Endothelial cell of umbilical vein (primary cell): ENCODE results near the gene WASL. TPM values are rescaled to one million over a fixed set of nuclear protein-coding genes. Genes with fewer than 3 reads are reported as not detected.

ENCODE experiments used
- BruUV-seq: library from RNA; stranded (reverse); fragments of 400-500 nt; replicated peaks from 2 replicates; lab custom pipeline; 2021; lab: Mats Ljungman, UMichigan
- CTCF ChIA-PET: fragments of 300-600, 350-600 bp; sonication (Branson Sonifier 250); formaldehyde crosslinking; loops from one replicate; lab custom pipeline; 2021; ENCODE audit warnings: antibody characterized with exemption, inconsistent platforms; lab: Charles Lee
- POLR2A ChIA-PET: fragments of 300-600, 350-600 bp; sonication (Branson Sonifier 250); formaldehyde crosslinking; loops from one replicate; lab custom pipeline; 2021; ENCODE audit warnings: antibody characterized with exemption, inconsistent platforms; lab: Charles Lee
- DNase-seq: peaks from one replicate; pipeline ENCODE4 v3.0.0-alpha.2; 2011; ENCODE audit warnings: low read depth, low spot score
- FAIRE-seq: peaks from 2 replicates; lab custom pipeline; 2011; peaks lifted over from hg19 to GRCh38; lab: Jason Lieb, UNC
- H2AFZ ChIP-seq: 2 replicates; pipeline ENCODE4 v1.6.0; 2012; ENCODE audit warnings: low read depth, low read length, control low read depth, inconsistent platforms
- H3K27ac ChIP-seq: 2 replicates; pipeline ENCODE4 v1.5.1; 2011; ENCODE audit warnings: low read depth, mild to moderate bottlenecking, control low read depth, low read length, moderate library complexity; ENCODE audit not compliant: insufficient read depth
- H3K27me3 ChIP-seq, 2 experiments: 2 replicates each; pipeline versions ENCODE4 v1.6.0 to v1.6.1; 2011; ENCODE audit warnings: low read length in 2 of 2, mixed read lengths in 1 of 2; ENCODE audit not compliant: control insufficient read depth in 2 of 2, insufficient read depth in 2 of 2
- H3K36me3 ChIP-seq, 2 experiments: 2 replicates in 1 of 2; 3 replicates in 1 of 2; pipeline ENCODE4 v1.5.1; 2011; ENCODE audit warnings: low read length in 2 of 2, mild to moderate bottlenecking in 1 of 2, moderate library complexity in 1 of 2; ENCODE audit not compliant: control insufficient read depth in 2 of 2, insufficient read depth in 2 of 2; ENCODE audit errors: extremely low read depth in 1 of 2
- H3K4me1 ChIP-seq: 3 replicates; pipeline ENCODE4 v1.5.1; 2011; ENCODE audit warnings: mild to moderate bottlenecking, low read length; ENCODE audit not compliant: control insufficient read depth, insufficient read depth; ENCODE audit errors: extremely low read depth
- H3K4me2 ChIP-seq: 2 replicates; pipeline ENCODE4 v1.6.1; 2011; ENCODE audit warnings: low read length, control low read depth, mixed read lengths; ENCODE audit not compliant: insufficient read depth
- H3K4me3 ChIP-seq, 3 experiments: fragments of 200-600 bp in 1 of 3; sonication (generic), shearing (Covaris generic) in 1 of 3; replicated peaks in 1 of 3; 2 replicates each; pipeline ENCODE4 v1.5.1; 2011 to 2016; ENCODE audit warnings: control low read depth in 3 of 3, low read length in 3 of 3, mild to moderate bottlenecking in 2 of 3, inconsistent platforms in 1 of 3, low read depth in 1 of 3, moderate library complexity in 1 of 3; ENCODE audit not compliant: insufficient read depth in 1 of 3
- H3K79me2 ChIP-seq: 2 replicates; pipeline ENCODE4 v1.6.0; 2012; ENCODE audit warnings: low read length, inconsistent platforms; ENCODE audit not compliant: control insufficient read depth, insufficient read depth
- H3K9ac ChIP-seq: replicated peaks from 2 replicates; pipeline ENCODE3; 2011; ENCODE audit warnings: low read length, control low read depth; ENCODE audit not compliant: insufficient read depth; ENCODE audit errors: extremely low read depth
- H3K9me1 ChIP-seq: replicated peaks from 3 replicates; pipeline ENCODE4 v1.6.0; 2011; ENCODE audit warnings: mild to moderate bottlenecking, low read length; ENCODE audit not compliant: control insufficient read depth, insufficient read depth; ENCODE audit errors: extremely low read depth
- H3K9me3 ChIP-seq: replicated peaks from 2 replicates; pipeline ENCODE4 v1.5.1; 2012; ENCODE audit warnings: low read length, inconsistent platforms; ENCODE audit not compliant: control insufficient read depth, insufficient read depth
- H4K20me1 ChIP-seq: replicated peaks from 2 replicates; pipeline ENCODE3; 2011; ENCODE audit warnings: mild to moderate bottlenecking, low read length; ENCODE audit not compliant: control insufficient read depth, insufficient read depth; ENCODE audit errors: extremely low read depth
- EZH2 ChIP-seq: IDR thresholded peaks from 2 replicates; pipeline ENCODE4 v1.6.1; 2012; ENCODE audit warnings: borderline replicate concordance, low read depth, mild to moderate bottlenecking, moderate library complexity, low read length, inconsistent platforms; ENCODE audit not compliant: severe bottlenecking
- FOS ChIP-seq: IDR thresholded peaks from 2 replicates; pipeline ENCODE4 v1.6.1; 2011; ENCODE audit warnings: mild to moderate bottlenecking, low read length, moderate library complexity, borderline replicate concordance; ENCODE audit not compliant: insufficient read depth
- GATA2 ChIP-seq: IDR thresholded peaks from 2 replicates; pipeline ENCODE4 v1.7.0; 2011; ENCODE audit warnings: low read depth, mild to moderate bottlenecking, moderate library complexity, mixed read lengths, low read length; ENCODE audit not compliant: insufficient read length, insufficient read depth
- JUN ChIP-seq: IDR thresholded peaks from 2 replicates; pipeline ENCODE4 v1.6.1; 2011; ENCODE audit warnings: borderline replicate concordance, low read depth; ENCODE audit not compliant: insufficient read length, insufficient read depth
- MAX ChIP-seq: IDR thresholded peaks from 2 replicates; pipeline ENCODE4 v1.6.1; 2011; ENCODE audit not compliant: insufficient read depth, insufficient read length
- MYC ChIP-seq: IDR thresholded peaks from one replicate; pipeline ENCODE4 v1.6.1; 2011; ENCODE audit warnings: mild to moderate bottlenecking, low read depth, low read length
- POLR2A ChIP-seq: IDR thresholded peaks from 2 replicates; pipeline ENCODE4 v1.6.1; 2012; ENCODE audit warnings: low read depth, mild to moderate bottlenecking, control low read depth, low read length
- POLR2AphosphoS5 ChIP-seq: IDR thresholded peaks from 2 replicates; pipeline ENCODE4 v1.6.1; 2012; ENCODE audit warnings: low read depth, mild to moderate bottlenecking, control low read depth, low read length, moderate library complexity; ENCODE audit not compliant: insufficient read depth
- dilution Hi-C: fragments of 300-500 bp; cut with MboI; formaldehyde crosslinking; loops from one replicate; pipeline ENCODE4 v1.15.0; 2019; ENCODE audit warnings: low sequenced_read_pairs; ENCODE audit not compliant: extremely low pct_ligation_motif_present
- intact Hi-C: fragments of 100-400 bp; cut with micrococcal nuclease; formaldehyde crosslinking; loops from one replicate; pipeline ENCODE4 v1.10.0; 2022
- polyA plus RNA-seq, 4 experiments: library from polyadenylated mRNA; depleted of rRNA in 3 of 4; stranded (reverse) in 3 of 4; unstranded in 1 of 4; fragments of >200 nt; gene quantifications; 2 replicates each; pipeline versions ENCODE4 v1.2.1 to v1.2.3, GENCODE V29; 2011 to 2012; ENCODE audit warnings: missing spikeins in 1 of 4
- total RNA-seq: library from RNA; stranded (reverse); gene quantifications from 2 replicates; pipeline ENCODE4 v1.2.3, GENCODE V29; 2021
- TF ChIP-seq, protein P1 (sequence below), 2 donors: IDR thresholded peaks; 1 replicate in 1 of 2; 2 replicates in 1 of 2; pipeline ENCODE4 v1.5.1; 2011; ENCODE audit warnings: low read length in 2 of 2, mild to moderate bottlenecking in 2 of 2, moderate library complexity in 2 of 2, control low read depth in 1 of 2, inconsistent platforms in 1 of 2, low read depth in 1 of 2; ENCODE audit not compliant: insufficient read depth in 1 of 2; ENCODE audit errors: extremely low read depth in 1 of 2

WASL gene
- total and polyA plus RNA-seq, 2 donors (not counting 3 experiments of a cell fraction or from before 2014, with no cell fraction given) = 5.2 to 24.0 TPM

GRCh38 chr7:123673752-123674398 lies 74.9 kb downstream of the WASL start:
- Histone ChIP-seq H3K4me2 (no peak overlapping the region), H3K9me1 (no peaks in the 10 kb centered on the region), H3K9ac (no peak overlapping the region), H3K79me2 (no peaks in the 10 kb centered on the region), H3K27me3 (no peaks in the 10 kb centered on the region), H3K36me3 (no peaks in the 10 kb centered on the region), H3K27ac (no peak overlapping the region), H3K4me1 (no peaks in the 10 kb centered on the region), H2AFZ (no peak overlapping the region), H3K4me3 (no peak overlapping the region), H3K9me3 (no peaks in the 10 kb centered on the region), H4K20me1 (no peaks in the 10 kb centered on the region)
- ChIA-PET CTCF (interaction anchor here (1.0 to 1.4 kb wide), 5 partner anchors 9 to 197 kb away, joined by 3 to 12 read pairs (median 4); no protein-coding TSS in a partner anchor), POLR2A (no interaction called here)
- TF ChIP-seq POLR2AphosphoS5 (no peak), GATA2 (no peak), POLR2A (no peak), JUN (no peak), EZH2 (no peak), FOS (no peak), MAX (no peak), MYC (no peak)
- TF ChIP-seq, protein P1, sequence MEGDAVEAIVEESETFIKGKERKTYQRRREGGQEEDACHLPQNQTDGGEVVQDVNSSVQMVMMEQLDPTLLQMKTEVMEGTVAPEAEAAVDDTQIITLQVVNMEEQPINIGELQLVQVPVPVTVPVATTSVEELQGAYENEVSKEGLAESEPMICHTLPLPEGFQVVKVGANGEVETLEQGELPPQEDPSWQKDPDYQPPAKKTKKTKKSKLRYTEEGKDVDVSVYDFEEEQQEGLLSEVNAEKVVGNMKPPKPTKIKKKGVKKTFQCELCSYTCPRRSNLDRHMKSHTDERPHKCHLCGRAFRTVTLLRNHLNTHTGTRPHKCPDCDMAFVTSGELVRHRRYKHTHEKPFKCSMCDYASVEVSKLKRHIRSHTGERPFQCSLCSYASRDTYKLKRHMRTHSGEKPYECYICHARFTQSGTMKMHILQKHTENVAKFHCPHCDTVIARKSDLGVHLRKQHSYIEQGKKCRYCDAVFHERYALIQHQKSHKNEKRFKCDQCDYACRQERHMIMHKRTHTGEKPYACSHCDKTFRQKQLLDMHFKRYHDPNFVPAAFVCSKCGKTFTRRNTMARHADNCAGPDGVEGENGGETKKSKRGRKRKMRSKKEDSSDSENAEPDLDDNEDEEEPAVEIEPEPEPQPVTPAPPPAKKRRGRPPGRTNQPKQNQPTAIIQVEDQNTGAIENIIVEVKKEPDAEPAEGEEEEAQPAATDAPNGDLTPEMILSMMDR (IDR thresholded peaks at IDR 0.05; ENCODE audit: extremely low read depth in 1 of 2, insufficient read depth in 1 of 2, low read depth in 1 of 2, low read length in 2 of 2) = no peak
- intact Hi-C loops = loop anchor here (2.0 kb wide), 1 partner anchor 19 kb away; the partner anchor contains the start of gene LMOD2
- dilution Hi-C loops = no loop called here
- no TSS peak for BruUV-seq
- DNase-seq = no peak
- no peak for FAIRE-seq
